WTC11 (cell line): Measurements from ENCODE around the gene AJM1. TPM values are rescaled to one million over a fixed set of nuclear protein-coding genes. Genes with fewer than 3 reads are reported as not detected.

Experiments used
- ATAC-seq: fragments of 200-7000 bp; cut with Tn5 transposase; 2 replicates; pipeline ENCODE4 v1.10.0; 2021; ENCODE audit warnings: mild to moderate bottlenecking, moderate library complexity
- CTCF ChIA-PET: fragments of 300-600 bp; sonication (Branson Sonifier 250); formaldehyde crosslinking; loops from one replicate; lab custom pipeline; 2021; ENCODE audit warnings: antibody characterized with exemption; lab: Charles Lee
- POLR2A ChIA-PET: fragments of 350-600 bp; sonication (Branson Sonifier 250); formaldehyde crosslinking; loops from one replicate; lab custom pipeline; 2021; ENCODE audit warnings: antibody characterized with exemption; lab: Charles Lee
- DNase-seq: peaks from one replicate; pipeline ENCODE4 v3.0.0; 2021; ENCODE audit warnings: low spot score
- H3K27ac Mint-ChIP-seq: 2 replicates; pipeline ENCODE4 v1.8.0; 2021; ENCODE audit warnings: mixed read lengths
- H3K27me3 Mint-ChIP-seq: 2 replicates; pipeline ENCODE4 v1.8.0; 2021; ENCODE audit warnings: low read depth, mild to moderate bottlenecking, moderate library complexity, mixed read lengths
- H3K36me3 Mint-ChIP-seq: 2 replicates; pipeline ENCODE4 v1.8.0; 2021; ENCODE audit warnings: mixed read lengths
- H3K4me1 Mint-ChIP-seq: 2 replicates; pipeline ENCODE4 v1.8.0; 2022; ENCODE audit warnings: mixed read lengths
- H3K4me3 Mint-ChIP-seq: 2 replicates; pipeline ENCODE4 v1.8.0; 2021; ENCODE audit warnings: mild to moderate bottlenecking, moderate library complexity, mixed read lengths
- H3K9me3 Mint-ChIP-seq: 2 replicates; pipeline ENCODE4 v1.8.0; 2021; ENCODE audit warnings: mixed read lengths
- ATF1 ChIP-seq: sonication (generic); formaldehyde crosslinking; IDR thresholded peaks from 2 replicates; pipeline ENCODE4 v1.8.1; 2023; ENCODE audit warnings: mild to moderate bottlenecking, moderate library complexity, missing genetic modification reagents
- CREB1 ChIP-seq: sonication (generic); formaldehyde crosslinking; IDR thresholded peaks from 2 replicates; pipeline ENCODE4 v1.8.0; 2023; ENCODE audit warnings: mild to moderate bottlenecking, missing genetic modification reagents
- CREM ChIP-seq: sonication (generic); formaldehyde crosslinking; IDR thresholded peaks from 2 replicates; pipeline ENCODE4 v1.8.1; 2022; ENCODE audit warnings: mild to moderate bottlenecking, missing genetic modification reagents, moderate library complexity
- ESRRA ChIP-seq: sonication (generic); formaldehyde crosslinking; IDR thresholded peaks from 2 replicates; pipeline ENCODE4 v1.8.1; 2022; ENCODE audit warnings: mild to moderate bottlenecking, missing genetic modification reagents, borderline replicate concordance
- FOXJ3 ChIP-seq: sonication (generic); formaldehyde crosslinking; IDR thresholded peaks from 2 replicates; pipeline ENCODE4 v1.9.0; 2021; ENCODE audit warnings: missing genetic modification reagents, mild to moderate bottlenecking, borderline replicate concordance
- FOXP1 ChIP-seq: sonication (generic); formaldehyde crosslinking; IDR thresholded peaks from 2 replicates; pipeline ENCODE4 v1.8.0; 2022; ENCODE audit warnings: missing genetic modification reagents, mild to moderate bottlenecking, moderate library complexity, borderline replicate concordance
- MXD4 ChIP-seq: fragments of 250-450 bp; sonication (Bioruptor Pico); IDR thresholded peaks from 2 replicates; pipeline ENCODE4 v1.8.0; 2021; ENCODE audit warnings: mild to moderate bottlenecking, moderate library complexity, borderline replicate concordance
- RORB ChIP-seq: fragments of 250-450 bp; sonication (Bioruptor Pico); IDR thresholded peaks from 2 replicates; pipeline ENCODE4 v1.9.0; 2021; ENCODE audit warnings: mild to moderate bottlenecking
- SMAD4 ChIP-seq: sonication (generic); formaldehyde crosslinking; IDR thresholded peaks from 2 replicates; pipeline ENCODE4 v1.8.0; 2022; ENCODE audit warnings: mild to moderate bottlenecking, missing genetic modification reagents
- SOX15 ChIP-seq: fragments of 250-450 bp; sonication (Bioruptor Pico); IDR thresholded peaks from 2 replicates; pipeline ENCODE4 v1.9.0; 2021; ENCODE audit warnings: mild to moderate bottlenecking
- TP53 ChIP-seq: sonication (generic); formaldehyde crosslinking; IDR thresholded peaks from 2 replicates; pipeline ENCODE4 v1.8.1; 2023; ENCODE audit warnings: mild to moderate bottlenecking, missing genetic modification reagents
- ZNF317 ChIP-seq: sonication (generic); formaldehyde crosslinking; IDR thresholded peaks from 2 replicates; pipeline ENCODE4 v1.8.1; 2023; ENCODE audit warnings: low read depth, mild to moderate bottlenecking, moderate library complexity, missing genetic modification reagents, borderline replicate concordance
- ZNF396 ChIP-seq: fragments of 250-450 bp; sonication (Bioruptor Pico); IDR thresholded peaks from 2 replicates; pipeline ENCODE4 v1.8.0; 2021; ENCODE audit warnings: mild to moderate bottlenecking, moderate library complexity, borderline replicate concordance
- ZNF423 ChIP-seq: fragments of 250-450 bp; sonication (Bioruptor Pico); IDR thresholded peaks from 2 replicates; pipeline ENCODE4 v2.1.2; 2022; ENCODE audit warnings: mild to moderate bottlenecking, moderate library complexity
- total RNA-seq: library from RNA; stranded (reverse); gene quantifications from 3 replicates; pipeline ENCODE4 v1.2.3, GENCODE V29; 2021
- TF ChIP-seq, protein P1 (sequence below): sonication (generic); formaldehyde crosslinking; IDR thresholded peaks from 2 replicates; pipeline ENCODE4 v1.8.1; 2023; ENCODE audit warnings: mild to moderate bottlenecking, missing genetic modification reagents, moderate library complexity
- TF ChIP-seq, protein P2 (sequence below): sonication (generic); formaldehyde crosslinking; IDR thresholded peaks from 2 replicates; pipeline ENCODE4 v1.8.1; 2023; ENCODE audit warnings: mild to moderate bottlenecking, missing genetic modification reagents, borderline replicate concordance
- TF ChIP-seq, protein P3 (sequence below): sonication (generic); formaldehyde crosslinking; IDR thresholded peaks from 2 replicates; pipeline ENCODE4 v1.8.0; 2022; ENCODE audit warnings: mild to moderate bottlenecking, missing genetic modification reagents
- TF ChIP-seq, protein P4 (sequence below): fragments of 250-450 bp; sonication (Bioruptor Pico); IDR thresholded peaks from 2 replicates; pipeline ENCODE4 v1.9.0; 2021; ENCODE audit warnings: moderate library complexity, mild to moderate bottlenecking, inconsistent platforms, borderline replicate concordance
- TF ChIP-seq, protein P5 (sequence below): sonication (generic); formaldehyde crosslinking; conservative IDR thresholded peaks from 2 replicates; pipeline ENCODE4 v1.8.1; 2023; ENCODE audit warnings: mild to moderate bottlenecking, low read depth, missing genetic modification reagents, moderate library complexity
- TF ChIP-seq, protein P6 (sequence below): sonication (generic); formaldehyde crosslinking; conservative IDR thresholded peaks from 2 replicates; pipeline ENCODE4 v1.8.1; 2022; ENCODE audit warnings: mild to moderate bottlenecking, missing genetic modification reagents
- TF ChIP-seq, protein P7 (sequence below): sonication (generic); formaldehyde crosslinking; IDR thresholded peaks from 2 replicates; pipeline ENCODE4 v1.8.0; 2023; ENCODE audit warnings: missing genetic modification reagents

Gene AJM1
- total RNA-seq, 1 experiment from 2014 or later = 1.6 TPM

DNA sequence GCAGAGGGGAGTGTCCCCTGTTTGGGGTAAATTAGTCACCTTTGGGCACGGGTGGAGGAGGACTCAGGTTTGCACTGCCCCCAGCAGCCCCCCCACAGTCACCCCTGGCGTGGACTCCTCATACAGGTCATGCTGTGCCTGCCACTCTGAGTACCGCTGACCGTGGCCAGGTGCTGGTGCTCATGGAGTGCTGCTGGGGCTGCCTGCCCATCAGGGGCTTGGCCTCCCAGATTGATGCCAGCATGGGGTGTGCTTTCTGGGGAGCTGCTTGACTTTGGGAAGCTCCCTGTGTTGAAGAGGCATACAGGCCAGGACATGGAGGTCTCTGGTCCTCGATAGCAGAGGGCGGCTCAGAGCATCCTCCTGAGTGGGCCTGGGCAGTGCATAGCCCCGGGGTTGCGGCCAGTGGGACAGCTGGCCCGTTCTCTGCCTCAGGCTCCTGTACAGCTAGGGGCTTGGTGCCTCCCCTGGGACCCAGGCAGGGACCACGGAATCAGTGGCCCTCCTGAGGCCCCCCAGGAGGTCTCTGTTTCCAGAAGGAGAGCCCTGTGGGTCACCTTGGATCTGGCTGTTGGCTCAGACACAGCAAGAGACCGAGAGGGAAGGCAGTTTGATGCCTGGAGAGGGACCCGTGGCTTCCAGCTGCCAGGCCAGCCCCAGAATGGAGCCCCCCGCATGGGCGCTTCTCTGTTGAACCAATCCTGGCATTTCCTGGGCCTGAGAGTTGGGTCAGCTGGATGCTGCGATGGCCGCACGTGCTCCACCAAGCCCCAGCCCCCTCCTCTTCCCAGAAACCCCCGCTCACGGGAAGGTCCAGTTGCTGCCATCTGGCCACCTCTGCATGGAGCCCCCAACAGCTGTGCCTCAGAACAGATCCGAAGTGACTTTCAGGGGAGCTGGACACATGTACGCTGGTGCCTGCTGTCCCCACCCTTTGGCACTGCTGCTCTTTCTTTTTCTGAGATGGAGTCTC lies 6.1 kb upstream of the AJM1 start:
- Mint-ChIP-seq H3K9me3 (no peaks in the 10 kb centered on the region), H3K4me1 (peaks cover 10% of the 10 kb centered on the region), H3K4me3 (no peak overlapping the region), H3K36me3 (peaks cover 15% of the 10 kb centered on the region; the same call in 1 of the 2 replicates), H3K27ac (no peak overlapping the region), H3K27me3 (no peaks in the 10 kb centered on the region)
- DNase-seq (no peak), ATAC-seq (no peak)
- POLR2A ChIA-PET = interaction anchor here (1.3 kb wide), 1 partner anchor 11 kb away, joined by 4 read pairs; no protein-coding TSS in a partner anchor
- TF ChIP-seq, protein P1, sequence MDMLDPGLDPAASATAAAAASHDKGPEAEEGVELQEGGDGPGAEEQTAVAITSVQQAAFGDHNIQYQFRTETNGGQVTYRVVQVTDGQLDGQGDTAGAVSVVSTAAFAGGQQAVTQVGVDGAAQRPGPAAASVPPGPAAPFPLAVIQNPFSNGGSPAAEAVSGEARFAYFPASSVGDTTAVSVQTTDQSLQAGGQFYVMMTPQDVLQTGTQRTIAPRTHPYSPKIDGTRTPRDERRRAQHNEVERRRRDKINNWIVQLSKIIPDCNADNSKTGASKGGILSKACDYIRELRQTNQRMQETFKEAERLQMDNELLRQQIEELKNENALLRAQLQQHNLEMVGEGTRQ (CRISPR knock-in tag) = no peak
- TF ChIP-seq ZNF423 (CRISPR knock-in tag) (no peak), RORB (CRISPR knock-in tag) (no peak), CREB1 (CRISPR knock-in tag) (no peak)
- TF ChIP-seq, protein P2, sequence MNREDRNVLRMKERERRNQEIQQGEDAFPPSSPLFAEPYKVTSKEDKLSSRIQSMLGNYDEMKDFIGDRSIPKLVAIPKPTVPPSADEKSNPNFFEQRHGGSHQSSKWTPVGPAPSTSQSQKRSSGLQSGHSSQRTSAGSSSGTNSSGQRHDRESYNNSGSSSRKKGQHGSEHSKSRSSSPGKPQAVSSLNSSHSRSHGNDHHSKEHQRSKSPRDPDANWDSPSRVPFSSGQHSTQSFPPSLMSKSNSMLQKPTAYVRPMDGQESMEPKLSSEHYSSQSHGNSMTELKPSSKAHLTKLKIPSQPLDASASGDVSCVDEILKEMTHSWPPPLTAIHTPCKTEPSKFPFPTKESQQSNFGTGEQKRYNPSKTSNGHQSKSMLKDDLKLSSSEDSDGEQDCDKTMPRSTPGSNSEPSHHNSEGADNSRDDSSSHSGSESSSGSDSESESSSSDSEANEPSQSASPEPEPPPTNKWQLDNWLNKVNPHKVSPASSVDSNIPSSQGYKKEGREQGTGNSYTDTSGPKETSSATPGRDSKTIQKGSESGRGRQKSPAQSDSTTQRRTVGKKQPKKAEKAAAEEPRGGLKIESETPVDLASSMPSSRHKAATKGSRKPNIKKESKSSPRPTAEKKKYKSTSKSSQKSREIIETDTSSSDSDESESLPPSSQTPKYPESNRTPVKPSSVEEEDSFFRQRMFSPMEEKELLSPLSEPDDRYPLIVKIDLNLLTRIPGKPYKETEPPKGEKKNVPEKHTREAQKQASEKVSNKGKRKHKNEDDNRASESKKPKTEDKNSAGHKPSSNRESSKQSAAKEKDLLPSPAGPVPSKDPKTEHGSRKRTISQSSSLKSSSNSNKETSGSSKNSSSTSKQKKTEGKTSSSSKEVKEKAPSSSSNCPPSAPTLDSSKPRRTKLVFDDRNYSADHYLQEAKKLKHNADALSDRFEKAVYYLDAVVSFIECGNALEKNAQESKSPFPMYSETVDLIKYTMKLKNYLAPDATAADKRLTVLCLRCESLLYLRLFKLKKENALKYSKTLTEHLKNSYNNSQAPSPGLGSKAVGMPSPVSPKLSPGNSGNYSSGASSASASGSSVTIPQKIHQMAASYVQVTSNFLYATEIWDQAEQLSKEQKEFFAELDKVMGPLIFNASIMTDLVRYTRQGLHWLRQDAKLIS = no peak
- TF ChIP-seq, protein P3, sequence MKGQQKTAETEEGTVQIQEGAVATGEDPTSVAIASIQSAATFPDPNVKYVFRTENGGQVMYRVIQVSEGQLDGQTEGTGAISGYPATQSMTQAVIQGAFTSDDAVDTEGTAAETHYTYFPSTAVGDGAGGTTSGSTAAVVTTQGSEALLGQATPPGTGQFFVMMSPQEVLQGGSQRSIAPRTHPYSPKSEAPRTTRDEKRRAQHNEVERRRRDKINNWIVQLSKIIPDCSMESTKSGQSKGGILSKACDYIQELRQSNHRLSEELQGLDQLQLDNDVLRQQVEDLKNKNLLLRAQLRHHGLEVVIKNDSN (CRISPR knock-in tag) = no peak
- CTCF ChIA-PET = interaction anchor here (0.8 to 1.6 kb wide), 4 partner anchors 8 to 199 kb away, joined by 3 to 10 read pairs (median 4); no protein-coding TSS in a partner anchor

DNA sequence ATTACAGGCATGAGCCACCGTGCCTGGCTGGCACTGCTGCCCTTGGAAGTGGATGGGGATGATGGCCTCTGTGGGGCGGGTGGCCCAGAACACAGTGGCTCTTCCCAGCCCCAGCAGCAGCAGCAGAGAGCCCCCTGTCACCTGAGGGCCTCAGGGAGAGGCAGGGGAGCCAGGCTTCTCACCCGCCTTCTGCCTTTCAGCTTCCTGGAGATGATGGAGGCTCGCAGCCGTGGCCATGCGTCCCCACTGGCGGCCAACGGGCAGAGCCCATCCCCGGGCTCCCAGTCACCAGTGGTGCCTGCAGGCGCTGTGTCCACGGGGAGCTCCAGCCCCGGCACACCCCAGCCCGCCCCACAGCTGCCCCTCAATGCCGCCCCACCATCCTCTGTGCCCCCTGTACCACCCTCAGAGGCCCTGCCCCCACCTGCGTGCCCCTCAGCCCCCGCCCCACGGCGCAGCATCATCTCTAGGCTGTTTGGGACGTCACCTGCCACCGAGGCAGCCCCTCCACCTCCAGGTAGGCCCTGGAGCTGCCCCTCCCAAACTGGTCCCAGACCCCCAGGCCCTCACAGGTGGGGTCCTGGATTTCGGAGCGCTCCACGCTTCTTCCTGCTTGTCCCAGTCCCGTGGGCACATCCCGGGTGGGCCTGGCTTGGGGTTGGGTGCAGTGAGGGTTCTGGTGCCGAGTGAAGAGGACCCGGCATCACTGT lies 5.0 kb upstream of the AJM1 start:
- POLR2A ChIA-PET = no interaction called here
- peaks cover 18% of the 10 kb centered on the region for H3K4me1 Mint-ChIP-seq
- no peak overlapping the region for H3K4me3 Mint-ChIP-seq
- no peaks in the 10 kb centered on the region for H3K9me3 Mint-ChIP-seq
- ATAC-seq (no peak), DNase-seq (no peak)
- H3K36me3 Mint-ChIP-seq = peaks cover 8% of the 10 kb centered on the region; the same call in 1 of the 2 replicates
- CTCF ChIA-PET = no interaction called here
- H3K27ac Mint-ChIP-seq = no peak overlapping the region
- no peaks in the 10 kb centered on the region for H3K27me3 Mint-ChIP-seq
- TF ChIP-seq, protein P4, sequence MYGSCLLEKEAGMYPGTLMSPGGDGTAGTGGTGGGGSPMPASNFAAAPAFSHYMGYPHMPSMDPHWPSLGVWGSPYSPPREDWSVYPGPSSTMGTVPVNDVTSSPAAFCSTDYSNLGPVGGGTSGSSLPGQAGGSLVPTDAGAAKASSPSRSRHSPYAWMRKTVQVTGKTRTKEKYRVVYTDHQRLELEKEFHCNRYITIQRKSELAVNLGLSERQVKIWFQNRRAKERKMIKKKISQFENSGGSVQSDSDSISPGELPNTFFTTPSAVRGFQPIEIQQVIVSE (CRISPR knock-in tag) = no peak
- TF ChIP-seq SMAD4 (CRISPR knock-in tag) (no peak), ATF1 (CRISPR knock-in tag) (no peak), TP53 (CRISPR knock-in tag) (no peak), ZNF396 (CRISPR knock-in tag) (no peak), SOX15 (CRISPR knock-in tag) (no peak), ESRRA (CRISPR knock-in tag) (no peak), FOXJ3 (CRISPR knock-in tag) (no peak), CREM (no peak), MXD4 (CRISPR knock-in tag) (no peak), ZNF317 (CRISPR knock-in tag) (no peak), FOXP1 (CRISPR knock-in tag) (no peak)
- TF ChIP-seq, protein P1 (CRISPR knock-in tag) = no peak
- TF ChIP-seq, protein P5, sequence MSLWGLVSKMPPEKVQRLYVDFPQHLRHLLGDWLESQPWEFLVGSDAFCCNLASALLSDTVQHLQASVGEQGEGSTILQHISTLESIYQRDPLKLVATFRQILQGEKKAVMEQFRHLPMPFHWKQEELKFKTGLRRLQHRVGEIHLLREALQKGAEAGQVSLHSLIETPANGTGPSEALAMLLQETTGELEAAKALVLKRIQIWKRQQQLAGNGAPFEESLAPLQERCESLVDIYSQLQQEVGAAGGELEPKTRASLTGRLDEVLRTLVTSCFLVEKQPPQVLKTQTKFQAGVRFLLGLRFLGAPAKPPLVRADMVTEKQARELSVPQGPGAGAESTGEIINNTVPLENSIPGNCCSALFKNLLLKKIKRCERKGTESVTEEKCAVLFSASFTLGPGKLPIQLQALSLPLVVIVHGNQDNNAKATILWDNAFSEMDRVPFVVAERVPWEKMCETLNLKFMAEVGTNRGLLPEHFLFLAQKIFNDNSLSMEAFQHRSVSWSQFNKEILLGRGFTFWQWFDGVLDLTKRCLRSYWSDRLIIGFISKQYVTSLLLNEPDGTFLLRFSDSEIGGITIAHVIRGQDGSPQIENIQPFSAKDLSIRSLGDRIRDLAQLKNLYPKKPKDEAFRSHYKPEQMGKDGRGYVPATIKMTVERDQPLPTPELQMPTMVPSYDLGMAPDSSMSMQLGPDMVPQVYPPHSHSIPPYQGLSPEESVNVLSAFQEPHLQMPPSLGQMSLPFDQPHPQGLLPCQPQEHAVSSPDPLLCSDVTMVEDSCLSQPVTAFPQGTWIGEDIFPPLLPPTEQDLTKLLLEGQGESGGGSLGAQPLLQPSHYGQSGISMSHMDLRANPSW (CRISPR knock-in tag) = no peak
- TF ChIP-seq, protein P6, sequence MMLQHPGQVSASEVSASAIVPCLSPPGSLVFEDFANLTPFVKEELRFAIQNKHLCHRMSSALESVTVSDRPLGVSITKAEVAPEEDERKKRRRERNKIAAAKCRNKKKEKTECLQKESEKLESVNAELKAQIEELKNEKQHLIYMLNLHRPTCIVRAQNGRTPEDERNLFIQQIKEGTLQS (CRISPR knock-in tag) = no peak
- TF ChIP-seq, protein P7, sequence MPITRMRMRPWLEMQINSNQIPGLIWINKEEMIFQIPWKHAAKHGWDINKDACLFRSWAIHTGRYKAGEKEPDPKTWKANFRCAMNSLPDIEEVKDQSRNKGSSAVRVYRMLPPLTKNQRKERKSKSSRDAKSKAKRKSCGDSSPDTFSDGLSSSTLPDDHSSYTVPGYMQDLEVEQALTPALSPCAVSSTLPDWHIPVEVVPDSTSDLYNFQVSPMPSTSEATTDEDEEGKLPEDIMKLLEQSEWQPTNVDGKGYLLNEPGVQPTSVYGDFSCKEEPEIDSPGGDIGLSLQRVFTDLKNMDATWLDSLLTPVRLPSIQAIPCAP (CRISPR knock-in tag) = no peak
